Urinary bladder (tissue), 4 donors: ENCODE data around the gene AQP2. TPM values are rescaled to one million over a fixed set of nuclear protein-coding genes. Genes with fewer than 3 reads are reported as not detected.

Source experiments
- DNase-seq: peaks from one replicate; pipeline ENCODE4 v3.0.0-alpha.2; 2015; ENCODE audit errors: extremely low spot score
- H3K27ac ChIP-seq: one replicate; pipeline ENCODE4 v1.5.1; 2013; ENCODE audit warnings: low read depth, mild to moderate bottlenecking, moderate library complexity
- H3K36me3 ChIP-seq: one replicate; pipeline ENCODE4 v1.6.1; 2013; ENCODE audit warnings: mild to moderate bottlenecking, moderate library complexity; ENCODE audit not compliant: insufficient read depth
- H3K4me1 ChIP-seq: one replicate; pipeline ENCODE4 v1.6.1; 2013; ENCODE audit warnings: mild to moderate bottlenecking, moderate library complexity; ENCODE audit not compliant: insufficient read depth
- H3K4me3 ChIP-seq: one replicate; pipeline ENCODE4 v1.5.1; 2013; ENCODE audit warnings: low read depth, low read length
- WGBS: extraction: QIAGEN DNeasy Blood & Tissue Kit; methylation state at CpG from one replicate; pipeline ENCODE4 v1.1.7; 2013; 5-methylcytosine and 5-hydroxymethylcytosine counted together
- polyA plus RNA-seq: library from polyadenylated mRNA; stranded (reverse); fragments of 200-250 nt; gene quantifications from one replicate; pipeline ENCODE4 v1.2.3, GENCODE V29; 2013
- total RNA-seq: library from RNA; depleted of rRNA; stranded (reverse); fragments of >200 nt; gene quantifications from one replicate; pipeline ENCODE4 v1.2.3, GENCODE V29; 2014
- donor health status: healthy with polysubstance abuse.
- donor health status: healthy.

AQP2 gene
- total and polyA plus RNA-seq, 2 donors, result 0.04 TPM; not detected in 1

DNA sequence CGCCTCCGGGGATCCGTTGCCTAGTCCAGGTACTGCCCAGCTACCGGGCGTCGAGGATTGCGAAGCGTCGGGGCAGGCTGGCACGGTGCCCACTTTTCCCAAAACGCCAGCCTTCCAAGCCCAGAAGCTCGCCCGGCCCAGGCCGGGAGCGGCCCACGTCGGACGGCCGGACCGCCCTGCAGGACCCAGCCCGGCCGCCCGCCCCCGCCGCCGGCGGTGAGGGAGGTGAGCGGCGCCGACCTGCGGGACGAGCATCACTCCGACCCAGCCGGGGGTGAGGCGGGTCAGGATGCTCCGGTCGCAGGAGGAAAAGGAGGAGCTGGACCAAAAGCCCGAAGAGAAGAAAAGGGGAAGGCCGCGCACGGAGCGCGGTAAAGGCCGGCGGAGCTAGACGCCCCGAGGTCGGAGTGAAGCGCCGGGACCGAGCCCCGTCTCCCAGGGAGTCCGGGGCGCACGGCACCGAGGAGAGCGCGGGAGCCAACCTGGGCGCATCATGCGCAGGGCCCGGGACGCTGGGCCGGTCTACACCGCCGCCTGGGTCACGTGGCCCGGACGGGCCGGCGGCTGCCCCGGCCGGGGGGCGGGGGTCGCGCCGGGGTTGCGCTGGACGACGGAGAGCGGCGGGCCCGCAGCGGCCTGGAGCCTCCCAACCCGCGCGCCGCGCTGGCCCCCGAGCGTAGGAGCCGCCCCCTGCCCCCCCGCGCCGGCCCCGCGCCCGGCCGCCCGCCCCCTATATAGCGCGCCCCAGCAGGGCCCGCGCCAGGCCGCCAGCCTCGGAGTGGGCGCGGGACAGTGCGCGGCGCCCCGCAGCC is 10.8 kb downstream of the AQP2 start, which contains the start of gene AQP5:
Gene AQP5 (plus strand): TSS at position 762 of the 812 bp plus-strand sequence. CDS start 146 bp downstream, outside the sequence.
- WGBS, result 2% methylated on average over 111 of the region's 111 CpGs
- no peak within 1 kb of the TSS for H3K27ac ChIP-seq
- no peaks in the 10 kb centered on the region for H3K36me3 ChIP-seq
- no peaks in the 10 kb centered on the region for H3K4me1 ChIP-seq
- peak within 1 kb of the TSS; percentile 25 for H3K4me3 ChIP-seq
- no peak for DNase-seq

DNA sequence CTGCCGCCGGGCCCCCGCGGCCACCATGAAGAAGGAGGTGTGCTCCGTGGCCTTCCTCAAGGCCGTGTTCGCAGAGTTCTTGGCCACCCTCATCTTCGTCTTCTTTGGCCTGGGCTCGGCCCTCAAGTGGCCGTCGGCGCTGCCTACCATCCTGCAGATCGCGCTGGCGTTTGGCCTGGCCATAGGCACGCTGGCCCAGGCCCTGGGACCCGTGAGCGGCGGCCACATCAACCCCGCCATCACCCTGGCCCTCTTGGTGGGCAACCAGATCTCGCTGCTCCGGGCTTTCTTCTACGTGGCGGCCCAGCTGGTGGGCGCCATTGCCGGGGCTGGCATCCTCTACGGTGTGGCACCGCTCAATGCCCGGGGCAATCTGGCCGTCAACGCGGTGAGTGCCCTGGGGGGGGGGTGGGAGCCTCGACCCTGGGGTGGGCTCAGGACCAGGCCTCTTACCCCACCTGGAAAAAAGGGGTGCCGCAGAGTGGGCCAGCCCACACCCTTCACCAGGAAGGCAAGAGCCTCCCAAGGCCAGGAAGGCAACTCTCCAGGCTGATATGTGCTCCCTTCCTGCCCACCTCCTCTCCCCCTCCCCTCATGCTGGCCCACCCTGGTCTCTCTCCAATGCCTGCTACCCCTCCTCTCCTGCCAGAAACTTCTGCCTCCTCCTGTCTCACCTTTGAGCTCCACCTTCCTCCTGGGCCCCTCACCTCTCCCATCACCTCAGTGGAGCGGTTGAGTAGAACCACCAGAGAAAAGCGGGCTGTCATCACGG is 11.6 kb downstream of the AQP2 start:
- WGBS, result 65% methylated on average over 37 of the region's 37 CpGs

DNA sequence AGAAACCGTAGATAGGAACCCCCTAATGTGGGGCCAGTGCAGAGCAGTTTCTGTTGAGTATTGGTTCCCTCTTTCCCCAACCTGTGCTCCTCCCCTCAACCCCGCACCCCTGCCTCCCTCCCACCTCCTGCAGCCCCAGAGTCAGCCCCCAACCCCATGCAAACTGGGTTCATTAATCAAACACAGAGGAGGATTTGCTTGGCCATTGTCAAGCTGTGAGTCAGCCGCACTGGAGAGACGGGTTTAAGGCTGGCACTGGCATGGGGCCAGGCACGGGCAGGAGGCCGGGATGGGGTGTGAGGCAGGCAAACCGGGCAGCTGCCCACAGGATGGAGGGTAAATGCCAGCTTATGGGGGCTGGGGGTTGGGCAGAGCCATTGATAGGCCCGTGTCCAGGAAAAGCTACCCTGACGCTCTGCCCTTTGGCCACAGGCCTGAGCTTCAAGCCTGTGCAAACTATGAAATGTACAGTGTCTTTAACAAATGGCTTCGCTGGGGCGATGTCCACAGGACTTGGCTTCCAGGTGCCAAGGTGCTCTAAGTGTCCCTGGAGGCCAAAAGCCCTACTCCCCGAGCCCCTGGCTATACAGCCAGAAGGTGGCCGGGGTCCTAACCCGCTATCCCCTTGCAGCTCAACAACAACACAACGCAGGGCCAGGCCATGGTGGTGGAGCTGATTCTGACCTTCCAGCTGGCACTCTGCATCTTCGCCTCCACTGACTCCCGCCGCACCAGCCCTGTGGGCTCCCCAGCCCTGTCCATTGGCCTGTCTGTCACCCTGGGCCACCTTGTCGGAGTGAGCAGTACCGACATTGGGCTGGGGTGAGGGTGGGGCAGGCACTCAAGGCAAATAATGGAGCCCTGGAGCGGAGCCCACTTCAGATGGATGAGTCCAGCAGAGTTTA is 12.6 kb downstream of the AQP2 start:
- H3K27ac ChIP-seq, result no peak overlapping the region
- no peak overlapping the region for H3K4me3 ChIP-seq
- no peak for DNase-seq
- H3K36me3 ChIP-seq, result no peaks in the 10 kb centered on the region
- H3K4me1 ChIP-seq, result no peaks in the 10 kb centered on the region
- 81% methylated on average over 21 of the region's 21 CpGs for WGBS

More for the DNA sequence above, 11.6 kb downstream of the AQP2 start:
- Histone ChIP-seq H3K4me3 (no peak overlapping the region), H3K27ac (no peak overlapping the region), H3K4me1 (no peaks in the 10 kb centered on the region), H3K36me3 (no peaks in the 10 kb centered on the region)
- no peak for DNase-seq

DNA sequence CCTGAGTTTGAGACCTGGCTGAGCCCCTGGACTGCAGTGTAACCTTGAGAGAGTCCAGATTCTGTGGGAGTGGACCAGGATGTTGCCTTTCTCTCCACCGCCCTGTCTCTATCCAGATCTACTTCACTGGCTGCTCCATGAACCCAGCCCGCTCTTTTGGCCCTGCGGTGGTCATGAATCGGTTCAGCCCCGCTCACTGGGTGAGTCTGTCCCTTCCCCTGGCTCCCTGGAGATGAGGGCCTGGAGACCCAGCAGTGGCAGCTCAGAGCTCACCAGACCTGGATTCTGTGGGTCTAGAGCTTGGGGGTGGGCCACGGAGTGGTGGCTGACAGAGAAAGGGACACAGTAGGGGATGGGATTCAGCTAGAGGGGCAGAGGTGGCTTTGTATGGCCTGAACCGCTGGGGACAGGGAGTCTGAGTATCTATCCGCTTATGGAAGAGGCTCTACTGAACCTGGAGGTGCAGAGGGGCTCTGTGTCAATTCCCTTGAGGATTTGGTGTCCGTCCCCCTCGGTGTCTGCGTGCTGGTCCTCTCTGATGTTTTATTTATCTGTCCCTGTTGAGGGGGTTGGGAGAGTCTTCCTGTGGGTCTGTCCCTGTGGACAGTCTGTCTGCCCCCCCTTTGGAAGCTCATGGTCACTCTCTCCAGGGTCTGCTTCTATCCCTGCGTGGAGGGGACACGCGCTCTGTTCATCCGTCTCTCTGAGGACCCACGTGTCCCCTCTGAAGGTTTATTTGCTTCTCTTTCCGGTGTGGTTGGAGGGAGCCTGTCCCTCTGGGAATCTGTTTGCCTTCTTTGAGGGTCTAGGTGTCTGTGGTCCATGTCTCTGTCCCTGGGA is 13.7 kb downstream of the AQP2 start:
- DNase-seq, result no peak
- 81% methylated on average over 17 of the region's 17 CpGs for WGBS
- Histone ChIP-seq H3K4me1 (no peaks in the 10 kb centered on the region), H3K36me3 (no peaks in the 10 kb centered on the region), H3K4me3 (no peak overlapping the region), H3K27ac (no peak overlapping the region)

DNA sequence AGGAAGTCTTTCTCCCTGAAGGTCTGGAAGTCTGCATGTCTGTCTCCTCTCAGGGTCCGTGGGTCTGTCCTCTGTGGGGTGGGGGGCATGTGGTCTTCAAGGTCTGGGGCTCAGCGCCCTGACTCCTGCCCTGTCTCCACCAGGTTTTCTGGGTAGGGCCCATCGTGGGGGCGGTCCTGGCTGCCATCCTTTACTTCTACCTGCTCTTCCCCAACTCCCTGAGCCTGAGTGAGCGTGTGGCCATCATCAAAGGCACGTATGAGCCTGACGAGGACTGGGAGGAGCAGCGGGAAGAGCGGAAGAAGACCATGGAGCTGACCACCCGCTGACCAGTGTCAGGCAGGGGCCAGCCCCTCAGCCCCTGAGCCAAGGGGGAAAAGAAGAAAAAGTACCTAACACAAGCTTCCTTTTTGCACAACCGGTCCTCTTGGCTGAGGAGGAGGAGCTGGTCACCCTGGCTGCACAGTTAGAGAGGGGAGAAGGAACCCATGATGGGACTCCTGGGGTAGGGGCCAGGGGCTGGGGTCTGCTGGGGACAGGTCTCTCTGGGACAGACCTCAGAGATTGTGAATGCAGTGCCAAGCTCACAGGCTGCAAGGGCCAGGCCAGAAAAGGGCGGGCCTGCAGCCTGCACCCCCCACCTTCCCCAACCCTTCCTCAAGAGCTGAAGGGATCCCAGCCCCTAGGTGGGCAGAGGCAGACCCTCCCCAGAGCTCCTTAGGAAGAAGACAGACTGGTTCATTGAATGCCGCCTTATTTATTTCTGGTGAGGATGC is 14.5 kb downstream of the AQP2 start:
- no peak overlapping the region for H3K4me3 ChIP-seq
- H3K36me3 ChIP-seq, result no peaks in the 10 kb centered on the region
- no peak overlapping the region for H3K27ac ChIP-seq
- no peaks in the 10 kb centered on the region for H3K4me1 ChIP-seq
- DNase-seq, result no peak
- 66% methylated on average over 13 of the region's 13 CpGs for WGBS

DNA sequence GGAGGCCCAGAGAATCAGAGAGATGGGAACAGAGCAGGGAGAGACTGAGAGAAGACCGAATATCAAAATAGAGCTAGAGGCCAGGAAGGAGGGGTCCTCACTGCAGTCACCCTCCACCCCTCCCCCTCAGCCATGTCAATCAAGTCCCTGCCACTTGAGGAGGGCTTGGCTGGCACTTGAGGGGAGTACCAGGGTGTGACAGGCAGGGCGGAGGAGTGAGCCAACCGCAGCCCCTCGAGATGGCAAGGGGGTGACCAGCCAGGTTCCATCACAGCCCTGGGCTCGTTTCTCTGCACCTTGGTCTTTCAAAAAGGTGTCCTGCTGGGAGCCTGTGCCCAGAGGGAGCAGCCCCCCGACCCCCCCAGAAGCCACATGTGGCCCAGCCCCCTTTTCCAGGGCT is 15.3 kb downstream of the AQP2 start:
- WGBS, result 70% methylated on average over 6 of the region's 6 CpGs
- Histone ChIP-seq H3K27ac (no peak overlapping the region), H3K4me3 (no peak overlapping the region), H3K4me1 (no peaks in the 10 kb centered on the region), H3K36me3 (no peaks in the 10 kb centered on the region)
- no peak for DNase-seq

DNA sequence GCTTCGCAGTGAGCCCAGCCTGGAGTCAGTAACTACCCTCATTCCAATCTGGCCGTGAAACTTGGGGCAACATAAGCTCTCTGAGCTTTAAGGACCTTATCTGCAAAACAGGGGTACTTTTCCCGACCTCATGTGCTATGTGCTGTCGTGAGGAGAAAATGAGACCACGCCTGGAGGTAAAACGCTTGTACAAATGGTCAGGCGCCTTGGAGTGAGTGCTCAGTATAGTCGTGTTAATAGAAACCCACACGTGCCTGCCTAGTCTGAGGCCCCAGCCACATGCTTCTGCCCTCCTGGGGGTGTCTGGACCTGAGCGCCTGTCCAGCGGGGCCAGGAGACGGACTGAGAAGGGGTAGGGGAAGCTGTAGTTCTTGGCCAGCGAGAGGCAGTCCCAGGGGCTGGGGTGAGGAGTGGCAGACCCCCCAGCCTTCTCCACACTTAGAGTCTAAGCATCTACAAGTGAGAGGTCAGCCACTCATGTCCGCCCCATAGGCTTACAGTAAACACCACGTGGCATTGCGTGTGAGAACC is 16.0 kb downstream of the AQP2 start:
- WGBS, result 31% methylated on average over 16 of the region's 16 CpGs
- no peak overlapping the region for H3K4me3 ChIP-seq
- DNase-seq, result no peak

DNA sequence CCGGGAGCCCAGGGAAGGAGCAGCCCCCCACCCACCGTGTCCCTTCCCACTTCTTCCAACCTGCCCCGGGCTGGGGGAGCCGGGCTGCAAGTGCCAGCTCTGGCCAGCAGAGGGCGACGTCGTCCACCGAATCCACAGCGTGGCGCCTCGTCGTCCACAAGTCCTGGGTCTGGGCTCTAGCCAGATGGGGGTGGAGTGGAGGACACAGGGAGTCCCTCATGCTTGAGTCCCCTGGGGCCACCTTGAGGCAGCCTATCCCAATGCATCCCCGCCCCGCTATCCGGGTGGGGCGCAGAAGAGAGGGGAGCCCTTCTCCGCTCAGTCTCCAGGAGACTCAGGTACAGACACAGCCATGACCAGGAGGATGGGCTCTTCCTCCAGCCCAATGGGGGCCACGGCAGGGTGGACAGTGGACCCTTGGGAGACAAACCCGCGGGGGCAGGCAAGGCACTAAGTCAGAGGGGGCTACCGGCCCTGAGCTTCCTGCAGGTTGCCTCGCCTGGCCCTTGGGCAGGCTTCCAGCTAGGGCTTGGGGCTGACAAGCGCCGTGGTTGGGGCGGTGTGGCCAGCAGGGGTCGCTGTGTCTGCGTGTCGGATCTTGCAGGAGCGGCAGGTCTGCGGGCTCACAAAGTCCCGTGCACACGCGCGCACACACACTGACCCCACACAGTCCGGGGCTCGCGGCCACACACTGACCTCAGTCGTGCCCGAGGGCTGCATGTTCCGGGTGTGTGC is 16.7 kb downstream of the AQP2 start:
- no peaks in the 10 kb centered on the region for H3K4me1 ChIP-seq
- WGBS, result 1% methylated on average over 40 of the region's 40 CpGs
- H3K27ac ChIP-seq, result no peak overlapping the region
- no peaks in the 10 kb centered on the region for H3K36me3 ChIP-seq
- H3K4me3 ChIP-seq, result peak overlapping the region; percentile 6
- peak; percentile 61 for DNase-seq

More for the DNA sequence above, 16.0 kb downstream of the AQP2 start:
- H3K36me3 ChIP-seq, result no peaks in the 10 kb centered on the region
- H3K4me1 ChIP-seq, result no peaks in the 10 kb centered on the region
- no peak overlapping the region for H3K27ac ChIP-seq

DNA sequence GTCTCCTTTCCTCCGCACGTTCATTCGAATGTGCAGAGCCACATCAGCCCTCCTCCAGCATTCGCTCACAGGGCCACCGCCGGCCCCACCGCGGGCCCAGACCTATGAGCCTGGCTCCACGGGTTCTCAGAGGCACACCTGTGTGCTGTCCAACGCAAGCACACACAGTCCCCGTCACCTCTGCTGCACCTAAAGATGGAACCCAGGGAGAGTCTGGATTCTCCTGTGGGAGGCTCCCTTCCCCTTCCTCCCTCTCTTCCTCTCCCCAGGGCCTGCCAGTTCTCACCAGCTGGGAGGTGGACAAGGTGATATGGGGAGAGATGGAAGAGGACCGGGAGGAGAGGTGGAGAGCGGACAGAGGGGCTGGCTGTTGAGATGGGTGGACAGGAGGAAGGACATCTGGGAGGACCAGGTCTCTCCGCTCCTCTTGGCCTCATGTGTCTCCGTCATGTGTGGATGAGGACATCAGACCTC is 17.3 kb downstream of the AQP2 start:
- Histone ChIP-seq H3K27ac (no peak overlapping the region), H3K4me3 (no peak overlapping the region), H3K36me3 (no peaks in the 10 kb centered on the region), H3K4me1 (no peaks in the 10 kb centered on the region)
- no peak for DNase-seq
- 40% methylated on average over 15 of the region's 15 CpGs for WGBS

DNA sequence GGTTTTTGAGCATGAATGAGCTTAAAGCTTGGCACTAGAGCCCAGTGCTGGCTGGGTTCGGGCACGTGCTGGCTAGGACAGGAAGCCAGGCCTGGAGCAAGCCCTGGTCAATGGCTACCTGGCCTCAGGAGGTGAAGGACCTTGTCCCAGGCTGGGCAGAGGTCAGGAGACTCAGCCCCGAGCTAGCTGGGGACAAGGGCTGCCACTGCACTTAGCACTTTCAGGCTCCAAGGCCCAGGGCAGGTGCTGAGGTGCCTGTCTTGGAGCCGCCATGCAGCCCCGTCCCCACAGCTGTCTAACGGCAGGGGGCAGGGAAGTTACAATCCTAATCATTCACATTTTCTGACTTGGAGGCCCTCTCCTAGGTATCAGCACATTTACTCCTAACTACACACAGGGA is 17.9 kb downstream of the AQP2 start:
- no peak for DNase-seq
- H3K4me1 ChIP-seq, result no peaks in the 10 kb centered on the region
- H3K4me3 ChIP-seq, result no peak overlapping the region
- H3K27ac ChIP-seq, result no peak overlapping the region
- H3K36me3 ChIP-seq, result no peaks in the 10 kb centered on the region
- WGBS, result 91% methylated on average over 6 of the region's 6 CpGs

DNA sequence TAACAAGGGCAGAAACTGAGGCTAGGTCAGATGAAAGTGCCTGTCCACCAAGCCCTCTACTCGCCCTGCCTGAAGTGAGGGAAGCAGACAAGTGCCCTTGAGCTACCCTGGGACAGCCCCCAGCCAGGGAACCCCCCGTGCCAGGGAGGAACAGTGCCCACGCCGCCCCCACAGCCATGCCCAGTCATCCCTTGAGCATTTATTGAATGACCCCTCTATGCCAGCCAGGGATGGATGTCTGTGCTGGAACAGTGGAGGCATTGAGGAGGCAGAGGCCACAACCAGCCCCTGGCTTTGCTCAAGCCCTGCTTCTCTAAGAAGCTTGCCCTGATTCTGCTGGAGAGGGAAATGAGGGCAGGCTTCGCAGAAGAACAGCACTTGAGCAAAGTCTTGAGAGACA is 18.5 kb downstream of the AQP2 start:
- DNase-seq, result no peak
- WGBS, result 78% methylated on average over 5 of the region's 5 CpGs

More for the DNA sequence above, 18.5 kb downstream of the AQP2 start:
- no peaks in the 10 kb centered on the region for H3K4me1 ChIP-seq
- H3K36me3 ChIP-seq, result no peaks in the 10 kb centered on the region
- H3K27ac ChIP-seq, result no peak overlapping the region
- no peak overlapping the region for H3K4me3 ChIP-seq
